AG08396 (cell line): ENCODE measurements around the gene TMEM267.
"Not testable (repeated sequence)": the region's sequence is repeated elsewhere in the genome, so short reads cannot be mapped to it uniquely, and the experiment has no call there.

Experiments
- DNase-seq: peaks from one replicate; pipeline ENCODE4 v3.0.0; 2012; ENCODE audit warnings: low spot score, mixed read lengths

TMEM267 gene

GRCh38 chr5:43483298-43484105, at the start of gene TMEM267:
Gene TMEM267, minus strand, starts transcription at chr5:43483865. Its CDS starts 29,896 bp downstream, at chr5:43453969.
- DNase-seq: peak; percentile 93

GRCh38 chr5:43530648-43531047, 47.0 kb upstream of the TMEM267 start:
- no peak for DNase-seq

GRCh38 chr5:43523662-43524072, 40.0 kb upstream of the TMEM267 start:
- no peak for DNase-seq

- DNase-seq: no peak
Observed at GRCh38 chr5:43520615-43521014, 37.0 kb upstream of the TMEM267 start.

- no peak for DNase-seq
Observed at GRCh38 chr5:43515678-43516048, 32.0 kb upstream of the TMEM267 start.

GRCh38 chr5:43514816-43515677, 31.4 kb upstream of the TMEM267 start, which contains the start of gene C5orf34:
Gene C5orf34, minus strand, starts transcription at chr5:43515148. Its CDS starts 5,809 bp downstream, at chr5:43509339.
- peak; percentile 99 for DNase-seq

GRCh38 chr5:43514471-43514815, 30.8 kb upstream of the TMEM267 start:
- DNase-seq: peak; percentile 82

- no peak for DNase-seq
Observed at GRCh38 chr5:43514025-43514424, 30.4 kb upstream of the TMEM267 start.

GRCh38 chr5:43511062-43511461, 27.4 kb upstream of the TMEM267 start:
- not testable (repeated sequence) for DNase-seq

- no peak for DNase-seq
Observed at GRCh38 chr5:43498581-43498980, 14.9 kb upstream of the TMEM267 start.

- no peak for DNase-seq
Observed at GRCh38 chr5:43497311-43498104, 13.8 kb upstream of the TMEM267 start.

- no peak for DNase-seq
Observed at GRCh38 chr5:43491326-43491725, 7.7 kb upstream of the TMEM267 start.

GRCh38 chr5:43486353-43486752, 2.7 kb upstream of the TMEM267 start:
- no peak for DNase-seq

- DNase-seq: no peak
Observed at GRCh38 chr5:43485406-43485805, 1.7 kb upstream of the TMEM267 start.

- peak; percentile 89 for DNase-seq
Observed at GRCh38 chr5:43484106-43484849, 613 bp upstream of the TMEM267 start.

- peak; percentile 54 for DNase-seq
Observed at GRCh38 chr5:43482490-43483297, 971 bp downstream of the TMEM267 start.

- DNase-seq: no peak
Observed at GRCh38 chr5:43469671-43470391, 13.8 kb downstream of the TMEM267 start.

GRCh38 chr5:43467100-43467499, 16.6 kb downstream of the TMEM267 start:
- no peak for DNase-seq

GRCh38 chr5:43465455-43465854, 18.2 kb downstream of the TMEM267 start:
- DNase-seq: not testable (repeated sequence)

- DNase-seq: no peak
Observed at GRCh38 chr5:43461066-43461465, 22.6 kb downstream of the TMEM267 start.
